SU-DHL-6 (cell line): ENCODE data around the gene CDC42BPG.

Experiments
- H2AFZ ChIP-seq: fragments of 200-600 bp; sonication (generic); 2 replicates; pipeline ENCODE4 v1.6.1; 2014; ENCODE audit warnings: low read depth, mild to moderate bottlenecking, moderate library complexity, mixed read lengths, antibody characterized with exemption, low read length; ENCODE audit not compliant: severe bottlenecking
- H3F3A ChIP-seq: fragments of 200-600 bp; shearing (Covaris generic); 2 replicates; pipeline ENCODE4 v1.6.0; 2016; ENCODE audit warnings: antibody characterized with exemption, mild to moderate bottlenecking; ENCODE audit not compliant: insufficient read depth
- H3K27ac ChIP-seq: fragments of 200-600 bp; sonication (generic); 2 replicates; pipeline ENCODE4 v1.5.1; 2016; ENCODE audit warnings: low read depth, mild to moderate bottlenecking, low read length, moderate library complexity, mixed read lengths
- H3K27me3 ChIP-seq: fragments of 200-600 bp; sonication (generic), shearing (Covaris generic); 2 replicates; pipeline ENCODE4 v1.6.0; 2014; ENCODE audit warnings: mild to moderate bottlenecking, low read length
- H3K36me3 ChIP-seq: fragments of 200-600 bp; sonication (generic); 2 replicates; pipeline ENCODE4 v1.6.1; 2014; ENCODE audit warnings: mild to moderate bottlenecking, low read length, mixed read lengths
- H3K4me2 ChIP-seq: fragments of 300-600, 200-600 bp; shearing (Covaris generic), sonication (generic); 2 replicates; pipeline ENCODE4 v1.6.0; 2014; ENCODE audit warnings: low read length, low read depth, mild to moderate bottlenecking; ENCODE audit not compliant: poor library complexity, severe bottlenecking
- H3K4me3 ChIP-seq: fragments of 200-600 bp; sonication (generic); 2 replicates; pipeline ENCODE4 v1.5.1; 2014; ENCODE audit warnings: antibody characterized with exemption, low read length, mild to moderate bottlenecking, mixed read lengths; ENCODE audit not compliant: insufficient read depth, poor library complexity, severe bottlenecking
- H3K79me2 ChIP-seq: fragments of 200-600 bp; sonication (generic); 2 replicates; pipeline ENCODE4 v1.6.1; 2014; ENCODE audit warnings: mild to moderate bottlenecking, low read length, moderate library complexity; ENCODE audit not compliant: insufficient read depth
- H3K9ac ChIP-seq: fragments of 200-600 bp; sonication (generic); 2 replicates; pipeline ENCODE4 v1.7.0; 2014; ENCODE audit warnings: mild to moderate bottlenecking, low read length
- H3K9me2 ChIP-seq: fragments of 200-600 bp; sonication (generic); replicated peaks from 2 replicates; pipeline ENCODE4 v1.6.1; 2014; ENCODE audit warnings: low read length; ENCODE audit not compliant: insufficient read depth
- H3K9me3 ChIP-seq: fragments of 200-600 bp; sonication (generic); 2 replicates; pipeline ENCODE4 v1.6.1; 2014; ENCODE audit warnings: low read length, mixed read lengths; ENCODE audit not compliant: insufficient read depth
- H4K20me1 ChIP-seq: fragments of 200-600 bp; sonication (generic); 2 replicates; pipeline ENCODE4 v1.6.1; 2014; ENCODE audit warnings: low read depth, mild to moderate bottlenecking, antibody characterized with exemption, low read length, moderate library complexity, mixed read lengths
- CTCF ChIP-seq: fragments of 200-600 bp; sonication (generic); IDR thresholded peaks from one replicate; pipeline ENCODE4 v1.5.1; 2017; ENCODE audit warnings: antibody characterized with exemption, mild to moderate bottlenecking, low read length, moderate library complexity; ENCODE audit not compliant: insufficient read depth, poor library complexity, severe bottlenecking
- EZH2phosphoT487 ChIP-seq: fragments of 200-600 bp; sonication (generic), shearing (Covaris generic); conservative IDR thresholded peaks from 2 replicates; pipeline ENCODE4 v1.6.1; 2018; ENCODE audit warnings: mild to moderate bottlenecking, antibody characterized with exemption, low read length, moderate library complexity, mixed read lengths

Gene CDC42BPG

GRCh38 chr11:64867748-64868462 lies 23.5 kb upstream of the CDC42BPG start:
- TF ChIP-seq EZH2phosphoT487: no peak
- TF ChIP-seq CTCF: no peak
- Histone ChIP-seq H3K4me3 (no peak overlapping the region), H3K36me3 (peaks cover 15% of the 10 kb centered on the region), H3K27me3 (no peaks in the 10 kb centered on the region), H2AFZ (no peak overlapping the region), H3K79me2 (peaks cover 94% of the 10 kb centered on the region), H3K9me2 (no peaks in the 10 kb centered on the region), H3K4me2 (no peak overlapping the region), H3K27ac (peak overlapping the region; percentile 94), H3F3A (peaks cover 50% of the 10 kb centered on the region), H3K9ac (no peak overlapping the region), H3K9me3 (no peaks in the 10 kb centered on the region), H4K20me1 (no peaks in the 10 kb centered on the region)

GRCh38 chr11:64866173-64866491 lies 21.7 kb upstream of the CDC42BPG start:
- H3K79me2 ChIP-seq: peaks cover 93% of the 10 kb centered on the region
- no peaks in the 10 kb centered on the region for H3K27me3 ChIP-seq
- H3K36me3 ChIP-seq: peaks cover 15% of the 10 kb centered on the region
- TF ChIP-seq EZH2phosphoT487 (no peak), CTCF (no peak)
- peak overlapping the region; percentile 62 for H3K4me2 ChIP-seq
- H3K9me3 ChIP-seq: no peaks in the 10 kb centered on the region
- peak overlapping the region; percentile 14; the same call in 1 of the 2 replicates for H3K9ac ChIP-seq
- H3K27ac ChIP-seq: peak overlapping the region; percentile 93
- H3K9me2 ChIP-seq: no peaks in the 10 kb centered on the region
- H3F3A ChIP-seq: peaks cover 68% of the 10 kb centered on the region
- peak overlapping the region; percentile 4 for H3K4me3 ChIP-seq
- no peaks in the 10 kb centered on the region for H4K20me1 ChIP-seq
- H2AFZ ChIP-seq: no peak overlapping the region

- Histone ChIP-seq H3K4me2 (peak overlapping the region; percentile 62), H3K9me3 (no peaks in the 10 kb centered on the region), H3K27ac (peak overlapping the region; percentile 93), H2AFZ (no peak overlapping the region), H3K36me3 (peaks cover 15% of the 10 kb centered on the region), H4K20me1 (no peaks in the 10 kb centered on the region), H3K4me3 (peak overlapping the region; percentile 12), H3K27me3 (no peaks in the 10 kb centered on the region), H3K79me2 (peaks cover 89% of the 10 kb centered on the region), H3K9me2 (no peaks in the 10 kb centered on the region), H3K9ac (peak overlapping the region; percentile 62), H3F3A (peaks cover 66% of the 10 kb centered on the region)
- no peak for TF ChIP-seq EZH2phosphoT487
- TF ChIP-seq CTCF: no peak
Measured at GRCh38 chr11:64865286-64866172, 21.1 kb upstream of the CDC42BPG start.
